ENCODE results near the gene ADARB1. TPM values are rescaled to one million over a fixed set of nuclear protein-coding genes. Genes with fewer than 3 reads are reported as not detected.

The ADARB1 gene
- total RNA-seq, 2 experiments from 2014 or later, result 27.5 to 28.6 TPM

GRCh38 chr21:45257673-45258341 lies 183.4 kb downstream of the ADARB1 start:
- Histone ChIP-seq H3K36me3 (ENCODE audit: insufficient read depth, low read length) (no peaks in the 10 kb centered on the region), H3K27me3 (ENCODE audit: control insufficient read depth in 1 of 2, insufficient read depth in 2 of 2, low read length in 2 of 2) (peaks cover 0 to 9% of the 10 kb centered on the region in 2 experiments), H3K4me1 (ENCODE audit: insufficient read depth, low read length) (peaks cover 34% of the 10 kb centered on the region), H3K9me3 (ENCODE audit: control insufficient read depth in 1 of 2, insufficient read depth in 1 of 2, low read length in 2 of 2) (no peaks in the 10 kb centered on the region), H3K4me3 (ENCODE audit: low read length) (no peak overlapping the region), H3K27ac (ENCODE audit: low read depth in 1 of 2, low read length in 2 of 2) (no peak overlapping the region)
- Mint-ChIP-seq H3K27ac (no peak overlapping the region), H3K9me3 (no peaks in the 10 kb centered on the region), H3K4me1 (ENCODE audit: low read depth) (no peaks in the 10 kb centered on the region), H3K36me3 (ENCODE audit: low read depth) (peaks cover 5% of the 10 kb centered on the region), H3K4me3 (no peak overlapping the region), H3K27me3 (peaks cover 9% of the 10 kb centered on the region)
- ChIA-PET POLR2A (no interaction called here), CTCF (no interaction called here)
- intact Hi-C loops (cut with DNase I, micrococcal nuclease), result no loop called here
- TF ChIP-seq CTCF (IDR thresholded peaks at IDR 0.05), result no peak
- no peak for ATAC-seq (ENCODE audit: poor library complexity)
- peak in 1 of 14 experiments; percentile 13 for DNase-seq

- Histone ChIP-seq H3K27ac (ENCODE audit: low read depth in 1 of 2, low read length in 2 of 2) (no peak overlapping the region), H3K36me3 (ENCODE audit: insufficient read depth, low read length) (peaks cover 5% of the 10 kb centered on the region), H3K4me3 (ENCODE audit: low read length) (no peak overlapping the region), H3K4me1 (ENCODE audit: insufficient read depth, low read length) (peaks cover 34% of the 10 kb centered on the region), H3K27me3 (ENCODE audit: control insufficient read depth in 1 of 2, insufficient read depth in 2 of 2, low read length in 2 of 2) (peaks cover 0 to 9% of the 10 kb centered on the region in 2 experiments), H3K9me3 (ENCODE audit: control insufficient read depth in 1 of 2, insufficient read depth in 1 of 2, low read length in 2 of 2) (no peaks in the 10 kb centered on the region)
- ChIA-PET POLR2A (no interaction called here), CTCF (no interaction called here)
- no peak overlapping the region for H3K27ac Mint-ChIP-seq
- ATAC-seq (ENCODE audit: poor library complexity), result no peak
- H3K4me1 Mint-ChIP-seq (ENCODE audit: low read depth), result no peaks in the 10 kb centered on the region
- no peaks in the 10 kb centered on the region for H3K9me3 Mint-ChIP-seq
- DNase-seq, result peak in 1 of 14 experiments; percentile 7
- peaks cover 9% of the 10 kb centered on the region for H3K27me3 Mint-ChIP-seq
- TF ChIP-seq CTCF (IDR thresholded peaks at IDR 0.05), result no peak
- no peak overlapping the region for H3K4me3 Mint-ChIP-seq
- H3K36me3 Mint-ChIP-seq (ENCODE audit: low read depth), result peaks cover 10% of the 10 kb centered on the region
- intact Hi-C loops (cut with DNase I, micrococcal nuclease), result no loop called here
Observed at GRCh38 chr21:45258466-45258865, 184.1 kb downstream of the ADARB1 start.

- Histone ChIP-seq H3K9me3 (ENCODE audit: control insufficient read depth in 1 of 2, insufficient read depth in 1 of 2, low read length in 2 of 2) (no peaks in the 10 kb centered on the region), H3K36me3 (ENCODE audit: insufficient read depth, low read length) (peaks cover 14% of the 10 kb centered on the region), H3K4me3 (ENCODE audit: low read length) (no peak overlapping the region), H3K27me3 (ENCODE audit: control insufficient read depth in 1 of 2, insufficient read depth in 2 of 2, low read length in 2 of 2) (peaks cover 0 to 7% of the 10 kb centered on the region in 2 experiments), H3K27ac (ENCODE audit: low read depth in 1 of 2, low read length in 2 of 2) (no peak overlapping the region), H3K4me1 (ENCODE audit: insufficient read depth, low read length) (peaks cover 33% of the 10 kb centered on the region)
- DNase-seq, result no peak
- H3K4me1 Mint-ChIP-seq (ENCODE audit: low read depth), result no peaks in the 10 kb centered on the region
- no peaks in the 10 kb centered on the region for H3K9me3 Mint-ChIP-seq
- H3K4me3 Mint-ChIP-seq, result no peak overlapping the region
- intact Hi-C loops (cut with DNase I, micrococcal nuclease), result no loop called here
- H3K36me3 Mint-ChIP-seq (ENCODE audit: low read depth), result peaks cover 18% of the 10 kb centered on the region
- POLR2A ChIA-PET, result no interaction called here
- ATAC-seq (ENCODE audit: poor library complexity), result no peak
- no peak for TF ChIP-seq CTCF (IDR thresholded peaks at IDR 0.05)
- no peak overlapping the region for H3K27ac Mint-ChIP-seq
- CTCF ChIA-PET, result no interaction called here
- H3K27me3 Mint-ChIP-seq, result peaks cover 8% of the 10 kb centered on the region
Observed at GRCh38 chr21:45259206-45259840, 184.9 kb downstream of the ADARB1 start.

Measured in CD4-positive, alpha-beta T cell (primary cell).